ENCODE measurements around the gene LPP. TPM values are rescaled to one million over a fixed set of nuclear protein-coding genes. Genes with fewer than 3 reads are reported as not detected.

The LPP gene
- total and polyA plus RNA-seq, 9 of the 15 experiments (the other 6 are each of a cell fraction or from before 2014, with no cell fraction given), result 0.07 to 0.18 TPM; not detected in 7

- no peak for TF ChIP-seq KAT8 (IDR thresholded peaks at IDR 0.05; ENCODE audit: low read depth)
- no peak for TF ChIP-seq CEBPB (tag; IDR thresholded peaks at IDR 0.05)
Observed at GRCh38 chr3:188559072-188559429, 405.1 kb downstream of the LPP start (continued).

DNA sequence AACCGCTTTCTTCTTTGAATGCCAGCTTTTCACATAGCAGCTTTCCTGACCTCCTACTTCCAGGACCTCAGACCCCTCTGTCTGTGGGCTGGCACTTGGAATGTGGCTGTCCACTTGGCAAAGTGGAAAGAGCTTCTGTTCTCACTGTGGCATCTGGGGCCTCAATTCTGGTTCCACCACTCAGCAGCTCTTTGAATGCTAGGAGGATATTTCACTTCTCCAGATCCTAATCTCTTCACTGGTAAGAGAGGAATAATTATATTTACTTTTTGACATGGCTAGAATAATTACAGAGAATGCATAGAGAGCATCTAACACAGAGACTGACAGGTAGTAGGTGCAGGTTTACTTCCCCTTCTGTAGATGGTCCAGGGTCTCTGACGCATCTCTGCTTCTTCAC is 405.9 kb downstream of the LPP start:
- intact Hi-C loops (cut with micrococcal nuclease), result no loop called here
- no peaks in the 10 kb centered on the region for H3K36me3 ChIP-seq (ENCODE audit: control insufficient read depth, insufficient read depth, low read length)
- no peak for TF ChIP-seq NCOR1 (IDR thresholded peaks at IDR 0.05)
- no peak for TF ChIP-seq ZFPM2 (CRISPR knock-in tag; IDR thresholded peaks at IDR 0.05)
- no peak for TF ChIP-seq RBM17 (IDR thresholded peaks at IDR 0.05; ENCODE audit: borderline replicate concordance, low read depth, low read length)
- no peak for TF ChIP-seq CCNT2 (IDR thresholded peaks at IDR 0.05; ENCODE audit: borderline replicate concordance, extremely low read depth, insufficient read length, low read depth, low read length)
- TF ChIP-seq ZFP30 (CRISPR knock-in tag; IDR thresholded peaks at IDR 0.05; ENCODE audit: borderline replicate concordance), result no peak
- TF ChIP-seq RFX7 (CRISPR knock-in tag; IDR thresholded peaks at IDR 0.05), result no peak
- TF ChIP-seq ZNF639 (CRISPR knock-in tag; conservative IDR thresholded peaks at IDR 0.05 in 1 of 2, IDR thresholded peaks at IDR 0.05 in 1 of 2), result no peak
- no peak for TF ChIP-seq RBM25 (IDR thresholded peaks at IDR 0.05; ENCODE audit: low read depth, low read length, severe bottlenecking)
- TF ChIP-seq ETV1 (tag; conservative IDR thresholded peaks at IDR 0.05; ENCODE audit: low read depth), result no peak
- no peak for TF ChIP-seq NCOA4 (IDR thresholded peaks at IDR 0.05; ENCODE audit: partially characterized antibody)
- TF ChIP-seq, protein P1, sequence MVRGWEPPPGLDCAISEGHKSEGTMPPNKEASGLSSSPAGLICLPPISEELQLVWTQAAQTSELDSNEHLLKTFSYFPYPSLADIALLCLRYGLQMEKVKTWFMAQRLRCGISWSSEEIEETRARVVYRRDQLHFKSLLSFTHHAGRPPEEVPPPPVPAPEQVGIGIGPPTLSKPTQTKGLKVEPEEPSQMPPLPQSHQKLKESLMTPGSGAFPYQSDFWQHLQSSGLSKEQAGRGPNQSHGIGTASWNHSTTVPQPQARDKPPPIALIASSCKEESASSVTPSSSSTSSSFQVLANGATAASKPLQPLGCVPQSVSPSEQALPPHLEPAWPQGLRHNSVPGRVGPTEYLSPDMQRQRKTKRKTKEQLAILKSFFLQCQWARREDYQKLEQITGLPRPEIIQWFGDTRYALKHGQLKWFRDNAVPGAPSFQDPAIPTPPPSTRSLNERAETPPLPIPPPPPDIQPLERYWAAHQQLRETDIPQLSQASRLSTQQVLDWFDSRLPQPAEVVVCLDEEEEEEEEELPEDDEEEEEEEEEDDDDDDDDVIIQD (CRISPR knock-in tag; IDR thresholded peaks at IDR 0.05), result no peak
- TF ChIP-seq, protein P2, sequence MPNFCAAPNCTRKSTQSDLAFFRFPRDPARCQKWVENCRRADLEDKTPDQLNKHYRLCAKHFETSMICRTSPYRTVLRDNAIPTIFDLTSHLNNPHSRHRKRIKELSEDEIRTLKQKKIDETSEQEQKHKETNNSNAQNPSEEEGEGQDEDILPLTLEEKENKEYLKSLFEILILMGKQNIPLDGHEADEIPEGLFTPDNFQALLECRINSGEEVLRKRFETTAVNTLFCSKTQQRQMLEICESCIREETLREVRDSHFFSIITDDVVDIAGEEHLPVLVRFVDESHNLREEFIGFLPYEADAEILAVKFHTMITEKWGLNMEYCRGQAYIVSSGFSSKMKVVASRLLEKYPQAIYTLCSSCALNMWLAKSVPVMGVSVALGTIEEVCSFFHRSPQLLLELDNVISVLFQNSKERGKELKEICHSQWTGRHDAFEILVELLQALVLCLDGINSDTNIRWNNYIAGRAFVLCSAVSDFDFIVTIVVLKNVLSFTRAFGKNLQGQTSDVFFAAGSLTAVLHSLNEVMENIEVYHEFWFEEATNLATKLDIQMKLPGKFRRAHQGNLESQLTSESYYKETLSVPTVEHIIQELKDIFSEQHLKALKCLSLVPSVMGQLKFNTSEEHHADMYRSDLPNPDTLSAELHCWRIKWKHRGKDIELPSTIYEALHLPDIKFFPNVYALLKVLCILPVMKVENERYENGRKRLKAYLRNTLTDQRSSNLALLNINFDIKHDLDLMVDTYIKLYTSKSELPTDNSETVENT (CRISPR knock-in tag; IDR thresholded peaks at IDR 0.05), result no peak
- TF ChIP-seq SNRNP70 (optimal IDR thresholded peaks at IDR 0.05; ENCODE audit: low read depth, low read length), result no peak

More for the DNA sequence above, 405.9 kb downstream of the LPP start:
- Histone ChIP-seq H2AFZ (ENCODE audit: low read depth, low read length) (no peak overlapping the region), H3K4me2 (ENCODE audit: insufficient read depth, low read length) (no peak overlapping the region), H4K20me1 (replicated peaks; ENCODE audit: control insufficient read depth, insufficient read depth, low read length) (no peaks in the 10 kb centered on the region), H3K79me2 (ENCODE audit: control insufficient read depth, insufficient read depth, low read length) (no peaks in the 10 kb centered on the region), H3K4me3 (no peak overlapping the region), H3K27me3 (ENCODE audit: control insufficient read depth in 2 of 2, insufficient read depth in 2 of 2, low read length in 2 of 2) (no peaks in the 10 kb centered on the region), H3K9me3 (replicated peaks; ENCODE audit: control insufficient read depth, insufficient read depth, low read depth, low read length) (no peaks in the 10 kb centered on the region), H3K9me1 (ENCODE audit: control insufficient read depth, insufficient read depth, low read length) (no peaks in the 10 kb centered on the region), H3K27ac (ENCODE audit: extremely low read depth, low read depth, low read length) (no peak overlapping the region), H3K4me1 (replicated peaks in 1 of 2; ENCODE audit: control insufficient read depth in 2 of 2, insufficient read depth in 2 of 2, low read length in 2 of 2) (no peaks in the 10 kb centered on the region), H3K9ac (ENCODE audit: insufficient read depth in 1 of 2, low read depth in 2 of 2, low read length in 2 of 2) (no peak overlapping the region)
- ATAC-seq (no peak), FAIRE-seq (no peak), DNase-seq (ENCODE audit: extremely low read depth in 1 of 4, low spot score in 3 of 4) (no peak)
- 0% methylated on average over 2 of the region's 2 CpGs for WGBS (ENCODE audit: insufficient coverage, low coverage, missing lambda C conversion rate)
- BruUV-seq (replicated peaks), result no TSS peak
- in situ Hi-C loops (cut with MboI), result no loop called here
- POLR2A ChIA-PET, result no interaction called here
- CTCF ChIA-PET (ENCODE audit: low intra/inter-chr PET ratio), result no interaction called here

Data from K562 (cell line).